ENCODE measurements around the gene KCTD10. TPM values are rescaled to one million over a fixed set of nuclear protein-coding genes. Genes with fewer than 3 reads are reported as not detected.

The KCTD10 gene
- total RNA-seq, 2 donors from 2014 or later = 50.8 to 70.6 TPM

DNA sequence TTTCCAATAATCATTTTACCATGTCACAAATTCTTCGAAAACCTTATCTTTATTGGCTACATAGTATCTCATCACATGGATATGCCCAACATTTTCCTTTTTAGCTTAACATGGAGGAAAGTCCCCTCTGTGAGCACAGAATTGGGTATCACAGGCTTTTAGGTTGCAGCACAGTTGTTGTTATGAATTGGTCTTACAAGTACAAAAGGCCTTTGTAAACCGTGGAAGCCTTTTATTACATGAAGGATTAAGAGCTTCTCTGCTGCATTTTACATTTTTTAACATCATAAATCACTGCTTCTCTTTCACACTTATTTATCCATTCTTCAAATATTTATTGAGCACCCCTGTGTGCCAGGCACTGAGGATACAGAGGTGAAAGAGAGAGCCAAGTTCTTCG, 26.5 kb upstream of the KCTD10 start:
- no peaks in the 10 kb centered on the region for H3K27me3 Mint-ChIP-seq
- no peaks in the 10 kb centered on the region for H3K9me3 Mint-ChIP-seq
- no peaks in the 10 kb centered on the region for H3K4me1 Mint-ChIP-seq
- ATAC-seq (replicated peaks) = no peak
- peaks cover 99% of the 10 kb centered on the region for H3K36me3 Mint-ChIP-seq (ENCODE audit: low read depth)
- H3K4me3 Mint-ChIP-seq = no peak overlapping the region
- H3K27ac Mint-ChIP-seq = peak overlapping the region; percentile 11

DNA sequence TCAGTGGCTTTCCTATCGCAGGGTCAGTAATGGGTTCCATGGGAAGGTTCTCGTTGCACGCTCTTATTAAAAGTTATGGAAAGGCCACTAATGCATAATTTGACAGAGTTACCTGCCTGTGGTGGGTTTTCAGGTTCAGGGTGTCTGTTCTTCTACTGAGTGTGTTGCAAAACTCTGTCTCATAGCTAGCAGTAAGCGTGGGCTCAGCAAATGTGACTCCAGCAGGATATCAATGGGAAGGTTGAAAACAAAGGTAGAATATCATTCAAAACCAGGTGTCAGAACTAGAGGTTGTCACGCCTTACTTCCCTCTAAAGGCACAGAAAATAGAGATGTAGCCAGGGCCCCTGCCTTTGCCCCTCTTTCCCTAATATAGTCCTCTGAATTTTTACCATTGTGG, 25.2 kb upstream of the KCTD10 start:
- H3K9me3 Mint-ChIP-seq = no peaks in the 10 kb centered on the region
- no peak overlapping the region for H3K4me3 Mint-ChIP-seq
- H3K36me3 Mint-ChIP-seq (ENCODE audit: low read depth) = peaks cover 99% of the 10 kb centered on the region
- no peaks in the 10 kb centered on the region for H3K27me3 Mint-ChIP-seq
- ATAC-seq (replicated peaks) = no peak
- H3K4me1 Mint-ChIP-seq = no peaks in the 10 kb centered on the region
- no peak overlapping the region for H3K27ac Mint-ChIP-seq

DNA sequence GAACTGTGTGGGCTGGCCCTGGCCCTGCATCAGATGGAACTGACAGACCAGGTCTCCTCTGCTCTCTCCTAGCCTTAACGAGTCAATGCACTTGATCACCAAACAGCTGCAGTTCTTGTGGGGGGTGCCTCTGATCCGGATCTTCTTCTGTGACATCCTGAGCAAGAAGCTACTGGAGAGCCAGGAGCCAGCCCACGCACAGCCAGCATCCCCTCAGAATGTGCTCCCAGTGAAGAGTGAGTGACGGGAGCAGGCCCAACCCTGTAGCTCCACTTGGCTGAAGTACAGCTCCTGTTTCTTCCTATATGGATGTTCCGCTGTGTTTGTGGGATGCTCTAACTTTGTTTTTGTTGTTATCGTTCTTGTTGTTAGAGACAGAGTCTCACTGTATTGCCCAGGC, 24.2 kb upstream of the KCTD10 start:
- Mint-ChIP-seq H3K4me1 (no peaks in the 10 kb centered on the region), H3K27me3 (no peaks in the 10 kb centered on the region), H3K9me3 (no peaks in the 10 kb centered on the region), H3K36me3 (ENCODE audit: low read depth) (peaks cover 99% of the 10 kb centered on the region), H3K4me3 (no peak overlapping the region), H3K27ac (peak overlapping the region; percentile 67)
- no peak for ATAC-seq (replicated peaks)

DNA sequence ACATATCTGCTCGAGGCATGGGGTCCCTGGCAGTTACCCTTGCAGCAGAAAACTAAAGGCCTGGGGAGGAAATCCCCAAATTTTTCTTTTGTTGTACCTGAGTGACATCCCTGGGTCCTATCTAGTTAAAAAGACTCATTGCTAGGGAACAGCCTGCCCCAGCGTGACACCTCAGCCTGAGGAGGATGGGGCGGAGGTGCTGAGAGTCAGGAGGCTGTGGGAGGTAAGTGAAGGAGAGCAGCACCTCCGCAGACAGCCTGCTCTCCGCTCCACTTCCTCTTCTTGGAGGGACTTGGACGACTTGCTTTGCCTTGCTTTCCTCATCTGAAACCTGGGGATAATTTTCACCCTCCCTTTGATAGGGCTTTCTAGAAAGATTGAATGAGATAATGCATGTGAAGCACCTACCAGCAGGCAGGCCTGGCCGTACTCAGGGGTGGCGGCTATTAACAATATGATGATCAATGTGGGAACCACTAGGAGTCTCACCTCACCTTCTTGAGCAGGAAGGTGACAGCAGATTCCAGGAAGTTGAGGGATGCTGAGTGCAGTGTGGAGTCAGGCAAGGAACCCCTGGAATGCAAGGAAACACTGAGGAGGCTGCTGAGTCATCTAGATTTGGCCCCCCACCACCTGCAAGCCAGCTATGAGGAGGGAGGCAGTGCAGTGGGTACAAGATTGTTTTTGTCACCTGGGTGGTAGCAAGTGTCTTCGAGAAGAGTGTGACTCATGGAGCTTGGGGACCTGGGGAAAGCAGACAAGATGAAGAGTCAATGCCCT, 23.5 kb upstream of the KCTD10 start:
- no peak for ATAC-seq (replicated peaks)
- peak overlapping the region; percentile 67 for H3K27ac Mint-ChIP-seq

DNA sequence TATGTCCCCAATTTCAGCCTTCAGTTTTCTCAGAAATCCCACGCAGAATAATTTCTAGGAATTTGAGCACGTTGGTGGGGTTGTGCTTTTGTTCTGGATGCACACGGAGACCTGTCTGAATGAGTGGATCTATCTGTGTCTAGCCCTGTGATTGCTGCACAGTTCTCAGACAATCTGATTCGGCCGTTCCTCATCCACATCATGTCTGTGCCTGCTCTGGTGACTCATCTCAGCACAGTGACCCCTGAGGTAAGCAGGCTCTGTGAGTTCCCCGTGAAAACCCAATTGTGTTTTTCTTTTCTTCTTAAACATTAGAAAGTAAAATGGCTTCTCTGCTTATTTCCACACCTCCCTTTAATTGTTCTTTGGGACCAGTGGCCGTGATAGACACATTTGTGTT, 20.6 kb upstream of the KCTD10 start:
- H3K9me3 Mint-ChIP-seq = no peaks in the 10 kb centered on the region
- H3K27me3 Mint-ChIP-seq = no peaks in the 10 kb centered on the region
- no peak for ATAC-seq (replicated peaks)
- no peak overlapping the region for H3K4me3 Mint-ChIP-seq
- no peaks in the 10 kb centered on the region for H3K4me1 Mint-ChIP-seq
- no peak overlapping the region for H3K27ac Mint-ChIP-seq
- H3K36me3 Mint-ChIP-seq (ENCODE audit: low read depth) = peaks cover 97% of the 10 kb centered on the region

More for the DNA sequence above, 23.5 kb upstream of the KCTD10 start:
- no peaks in the 10 kb centered on the region for H3K27me3 Mint-ChIP-seq
- H3K4me1 Mint-ChIP-seq = no peaks in the 10 kb centered on the region
- no peaks in the 10 kb centered on the region for H3K9me3 Mint-ChIP-seq
- peaks cover 100% of the 10 kb centered on the region for H3K36me3 Mint-ChIP-seq (ENCODE audit: low read depth)
- no peak overlapping the region for H3K4me3 Mint-ChIP-seq

DNA sequence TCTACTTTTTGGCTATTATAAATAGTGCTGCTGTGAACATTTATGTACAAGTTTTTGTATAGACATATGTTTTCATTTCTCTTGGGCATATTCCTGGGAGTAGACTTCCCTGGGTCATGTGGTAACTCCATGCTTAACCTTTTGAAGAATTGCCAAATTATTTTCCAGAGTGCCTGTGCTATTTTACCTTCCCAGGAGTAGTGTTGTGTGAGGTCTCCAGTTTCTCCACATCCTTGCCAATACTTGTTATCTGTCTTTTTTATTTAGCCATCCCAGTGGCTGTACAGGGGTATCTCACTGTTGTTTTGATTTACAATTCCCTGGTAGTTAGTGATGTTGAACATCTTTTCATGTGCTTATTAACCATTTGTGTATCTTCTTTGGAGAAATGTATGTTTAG, 19.2 kb upstream of the KCTD10 start:
- Mint-ChIP-seq H3K9me3 (no peaks in the 10 kb centered on the region), H3K27me3 (no peaks in the 10 kb centered on the region), H3K27ac (no peak overlapping the region), H3K4me1 (no peaks in the 10 kb centered on the region), H3K4me3 (no peak overlapping the region), H3K36me3 (ENCODE audit: low read depth) (peaks cover 95% of the 10 kb centered on the region)
- no peak for ATAC-seq (replicated peaks)

DNA sequence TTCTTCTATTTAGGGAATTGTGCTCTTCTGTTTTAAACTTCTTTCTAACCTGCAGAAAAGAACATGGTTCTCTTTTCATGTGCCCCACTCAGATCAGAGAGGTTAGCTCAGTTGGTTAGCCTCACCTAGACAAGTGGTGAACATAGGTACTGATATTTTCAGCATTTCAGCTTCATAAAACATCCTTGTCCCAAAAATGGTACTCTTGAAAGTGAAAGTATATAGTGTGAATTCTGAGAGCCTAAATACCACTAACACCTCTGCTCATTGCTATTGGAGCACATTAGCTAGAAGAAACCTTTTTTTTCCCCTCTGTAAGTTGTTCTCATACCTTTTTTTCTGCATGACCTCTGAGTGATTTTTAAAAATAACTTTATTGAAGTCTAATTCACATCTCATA, 17.9 kb upstream of the KCTD10 start:
- Mint-ChIP-seq H3K27me3 (no peaks in the 10 kb centered on the region), H3K4me1 (no peaks in the 10 kb centered on the region), H3K4me3 (no peak overlapping the region), H3K9me3 (no peaks in the 10 kb centered on the region), H3K36me3 (ENCODE audit: low read depth) (peaks cover 95% of the 10 kb centered on the region), H3K27ac (no peak overlapping the region)
- ATAC-seq (replicated peaks) = no peak

DNA sequence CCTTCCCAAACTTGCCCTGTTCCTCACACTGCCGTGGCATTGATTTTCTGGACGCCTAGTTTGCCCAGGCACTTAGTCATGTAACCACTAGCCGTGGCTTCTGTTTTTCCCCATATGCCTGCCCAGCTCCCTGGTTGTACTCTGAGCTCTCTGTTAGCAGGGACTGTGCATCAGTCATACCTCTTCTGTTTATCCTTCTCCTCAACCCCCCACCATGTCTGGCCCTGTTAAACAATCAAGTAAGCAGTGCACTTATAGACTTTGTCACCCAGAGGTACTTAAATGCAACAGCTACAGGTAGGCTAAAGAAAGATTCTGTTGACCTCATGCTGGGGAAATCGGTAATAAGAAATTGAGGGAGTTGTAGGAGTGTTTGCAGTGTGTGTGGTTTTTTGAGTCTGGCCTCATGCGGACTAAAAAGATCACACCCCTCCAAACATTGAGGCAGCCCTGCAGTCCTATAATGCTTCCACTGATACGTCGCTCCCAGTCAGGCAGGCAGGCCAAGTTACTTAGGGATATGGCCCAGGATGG, 17.3 kb upstream of the KCTD10 start:
- H3K4me3 Mint-ChIP-seq = no peak overlapping the region

DNA sequence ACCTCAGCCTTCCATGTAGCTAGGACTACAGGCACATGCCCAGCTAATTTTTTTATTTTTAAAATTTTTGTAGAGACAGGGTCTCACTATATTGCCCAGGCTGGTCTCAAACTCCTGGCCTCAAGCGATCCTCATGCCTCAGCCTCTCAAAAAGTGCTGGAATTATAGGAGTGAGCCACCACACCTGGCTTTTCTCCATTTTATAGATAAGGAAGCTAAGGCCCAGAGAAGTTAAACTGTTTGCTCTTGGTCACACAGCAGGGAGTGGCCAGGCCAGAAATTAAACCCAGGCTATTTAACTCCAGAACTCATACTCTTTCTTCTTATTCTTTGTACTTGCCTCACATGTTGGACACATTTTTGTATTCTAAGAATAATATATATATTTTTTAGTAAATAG, 16.8 kb upstream of the KCTD10 start:
- no peaks in the 10 kb centered on the region for H3K27me3 Mint-ChIP-seq
- peaks cover 95% of the 10 kb centered on the region for H3K36me3 Mint-ChIP-seq (ENCODE audit: low read depth)
- no peaks in the 10 kb centered on the region for H3K4me1 Mint-ChIP-seq
- H3K9me3 Mint-ChIP-seq = no peaks in the 10 kb centered on the region
- H3K27ac Mint-ChIP-seq = no peak overlapping the region
- no peak for ATAC-seq (replicated peaks)
- no peak overlapping the region for H3K4me3 Mint-ChIP-seq

More for the DNA sequence above, 17.3 kb upstream of the KCTD10 start:
- no peak for ATAC-seq (replicated peaks)
- Mint-ChIP-seq H3K9me3 (no peaks in the 10 kb centered on the region), H3K36me3 (ENCODE audit: low read depth) (peaks cover 95% of the 10 kb centered on the region), H3K4me1 (no peaks in the 10 kb centered on the region), H3K27ac (no peak overlapping the region), H3K27me3 (no peaks in the 10 kb centered on the region)

DNA sequence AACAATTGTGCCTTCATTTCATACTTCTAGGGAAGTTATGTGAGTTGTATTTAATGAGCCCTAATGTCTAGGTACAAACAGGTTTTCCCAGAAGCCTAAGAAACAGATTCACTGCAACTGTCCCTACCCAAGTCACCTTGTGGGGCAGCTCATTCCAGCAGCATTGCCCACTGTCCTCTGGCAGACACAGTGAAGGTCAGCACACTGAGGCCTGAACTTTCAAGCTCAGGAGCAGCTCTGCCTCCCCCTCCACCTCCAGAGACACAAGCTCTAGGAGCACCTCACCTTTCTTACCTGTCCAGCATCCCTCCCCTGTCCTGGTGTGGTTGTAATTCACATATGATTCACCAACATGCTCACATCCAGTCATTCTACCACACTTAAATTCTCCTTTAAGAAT, 16.0 kb upstream of the KCTD10 start:
- ATAC-seq (replicated peaks) = no peak
- Mint-ChIP-seq H3K4me1 (no peaks in the 10 kb centered on the region), H3K4me3 (no peak overlapping the region), H3K27ac (no peak overlapping the region), H3K9me3 (no peaks in the 10 kb centered on the region), H3K36me3 (ENCODE audit: low read depth) (peaks cover 95% of the 10 kb centered on the region), H3K27me3 (no peaks in the 10 kb centered on the region)

DNA sequence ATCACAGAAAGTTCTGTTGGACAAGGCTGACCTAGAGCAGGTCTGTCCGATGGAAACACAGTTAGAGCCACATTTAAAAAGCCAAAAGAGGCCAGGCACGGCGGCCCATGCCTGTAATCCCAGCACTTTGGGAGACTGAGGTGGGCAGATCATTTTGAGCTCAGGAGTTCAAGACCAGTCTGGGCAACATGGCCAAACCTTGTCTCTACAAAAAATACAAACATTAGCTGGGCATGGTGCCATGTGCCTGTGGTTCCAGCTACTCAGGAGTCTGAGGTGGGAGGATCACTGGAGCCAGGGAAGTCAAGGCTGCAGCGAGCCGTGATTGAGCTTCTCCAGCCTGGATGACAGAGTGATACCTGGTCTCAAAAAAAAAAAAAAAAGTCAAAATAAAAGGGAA, 15.3 kb upstream of the KCTD10 start:
- H3K27me3 Mint-ChIP-seq = no peaks in the 10 kb centered on the region
- no peak overlapping the region for H3K4me3 Mint-ChIP-seq
- no peak for ATAC-seq (replicated peaks)
- H3K27ac Mint-ChIP-seq = no peak overlapping the region
- no peaks in the 10 kb centered on the region for H3K9me3 Mint-ChIP-seq
- H3K36me3 Mint-ChIP-seq (ENCODE audit: low read depth) = peaks cover 95% of the 10 kb centered on the region
- no peaks in the 10 kb centered on the region for H3K4me1 Mint-ChIP-seq

DNA sequence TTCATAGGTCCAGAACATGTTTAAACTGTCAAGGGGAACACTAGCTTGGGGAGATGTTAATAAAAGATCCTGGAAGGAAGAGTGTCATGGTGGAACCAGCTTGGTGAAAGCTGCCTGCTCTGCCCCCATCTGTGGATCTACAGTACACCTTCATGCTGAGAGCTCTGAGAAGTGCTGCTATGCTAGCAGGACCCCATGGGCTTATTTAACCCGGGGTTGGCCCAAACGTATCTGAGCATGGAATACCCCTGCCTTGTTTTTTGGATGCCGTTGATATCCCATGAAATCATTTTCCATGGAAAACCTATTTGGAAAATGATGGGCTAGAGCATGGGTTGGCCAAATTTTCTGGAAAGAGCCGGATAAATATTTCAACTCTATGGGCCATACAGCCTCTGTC, 14.6 kb upstream of the KCTD10 start:
- Mint-ChIP-seq H3K4me3 (no peak overlapping the region), H3K27me3 (no peaks in the 10 kb centered on the region), H3K36me3 (ENCODE audit: low read depth) (peaks cover 95% of the 10 kb centered on the region), H3K4me1 (no peaks in the 10 kb centered on the region), H3K9me3 (no peaks in the 10 kb centered on the region), H3K27ac (no peak overlapping the region)
- no peak for ATAC-seq (replicated peaks)

DNA sequence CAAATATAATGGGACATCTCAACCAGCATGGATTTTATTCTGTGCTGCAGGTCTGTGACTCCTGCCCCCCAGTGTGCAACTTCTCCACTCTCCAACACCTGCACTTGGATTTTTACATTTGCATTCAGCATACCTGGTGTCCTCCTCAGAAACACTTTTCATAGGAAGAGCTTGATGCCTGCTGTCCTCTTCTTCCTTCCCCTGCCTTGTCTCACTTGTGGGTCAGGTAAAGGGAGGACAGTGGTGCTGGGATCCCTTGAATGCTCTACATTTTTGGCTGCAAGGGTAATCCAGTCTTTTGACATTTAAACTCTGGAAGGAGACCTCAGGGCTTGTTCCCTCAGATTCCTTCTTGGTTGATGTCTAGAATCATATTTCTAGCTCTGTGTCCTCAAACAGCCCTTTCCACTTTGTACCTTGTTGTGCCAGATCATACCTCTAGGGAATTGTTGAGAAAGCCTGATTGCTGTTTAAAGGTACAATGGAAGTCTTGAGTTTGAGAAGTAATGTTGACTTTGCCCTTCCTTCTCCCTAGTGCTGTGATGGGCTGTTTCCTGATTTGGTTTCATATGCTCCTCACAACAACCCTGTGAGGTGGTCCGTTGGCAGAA, 13.0 kb upstream of the KCTD10 start:
- Mint-ChIP-seq H3K36me3 (ENCODE audit: low read depth) (peaks cover 95% of the 10 kb centered on the region), H3K27me3 (no peaks in the 10 kb centered on the region), H3K4me3 (no peak overlapping the region), H3K27ac (no peak overlapping the region), H3K9me3 (no peaks in the 10 kb centered on the region), H3K4me1 (no peaks in the 10 kb centered on the region)
- no peak for ATAC-seq (replicated peaks)

DNA sequence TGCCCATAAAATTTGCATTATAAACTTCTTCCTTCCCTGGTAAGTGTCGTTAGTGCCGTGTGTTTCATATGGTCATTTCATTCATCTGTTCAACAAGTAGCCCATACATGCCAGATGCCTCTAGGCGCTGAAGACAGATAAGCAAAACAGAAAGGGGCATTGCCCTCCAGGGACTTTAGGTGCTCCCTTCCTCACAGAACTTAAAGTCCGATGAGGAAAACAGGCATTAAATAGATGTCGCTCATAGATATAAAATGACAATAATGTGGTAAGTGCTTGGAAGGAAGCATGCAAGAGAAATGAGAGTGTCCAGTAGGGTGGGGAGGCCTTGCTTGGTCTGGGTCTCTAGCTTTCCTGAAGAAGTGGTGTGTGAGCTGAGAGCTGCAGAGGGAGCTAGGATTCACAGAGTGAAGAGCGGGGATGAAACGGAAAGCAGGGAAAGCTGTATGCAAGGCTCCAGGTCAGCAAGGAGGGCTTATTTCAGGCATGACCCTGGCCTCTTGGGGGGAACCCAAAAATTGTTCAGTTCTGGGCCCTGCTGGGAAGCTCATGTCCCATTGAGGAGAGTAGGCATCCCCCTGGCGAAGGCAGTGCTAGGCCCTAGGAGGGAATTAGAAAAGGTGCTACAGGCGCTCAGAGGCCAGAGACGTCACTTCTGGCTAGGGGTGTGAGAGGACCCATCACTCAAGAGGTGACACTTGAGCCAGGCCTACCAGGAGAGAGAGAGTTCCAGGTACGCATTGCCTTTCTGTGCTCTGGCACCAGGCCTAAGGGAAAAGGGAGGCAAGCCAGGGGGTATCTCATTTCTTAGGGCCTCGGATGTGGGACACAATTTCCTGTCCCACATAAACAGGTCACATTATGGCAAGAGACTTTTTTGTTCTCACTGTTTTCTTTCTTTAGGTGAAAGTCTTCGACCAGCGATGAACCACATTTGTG, 12.2 kb upstream of the KCTD10 start:
- Mint-ChIP-seq H3K36me3 (ENCODE audit: low read depth) (peaks cover 95% of the 10 kb centered on the region), H3K4me3 (no peak overlapping the region), H3K4me1 (no peaks in the 10 kb centered on the region), H3K27ac (no peak overlapping the region), H3K27me3 (no peaks in the 10 kb centered on the region), H3K9me3 (no peaks in the 10 kb centered on the region)
- no peak for ATAC-seq (replicated peaks)
